ENCODE results near the gene CALCOCO1.
"Not testable (repeated sequence)": the region's sequence is repeated elsewhere in the genome, so short reads cannot be mapped to it uniquely, and the experiment has no call there.

The CALCOCO1 gene

DNA sequence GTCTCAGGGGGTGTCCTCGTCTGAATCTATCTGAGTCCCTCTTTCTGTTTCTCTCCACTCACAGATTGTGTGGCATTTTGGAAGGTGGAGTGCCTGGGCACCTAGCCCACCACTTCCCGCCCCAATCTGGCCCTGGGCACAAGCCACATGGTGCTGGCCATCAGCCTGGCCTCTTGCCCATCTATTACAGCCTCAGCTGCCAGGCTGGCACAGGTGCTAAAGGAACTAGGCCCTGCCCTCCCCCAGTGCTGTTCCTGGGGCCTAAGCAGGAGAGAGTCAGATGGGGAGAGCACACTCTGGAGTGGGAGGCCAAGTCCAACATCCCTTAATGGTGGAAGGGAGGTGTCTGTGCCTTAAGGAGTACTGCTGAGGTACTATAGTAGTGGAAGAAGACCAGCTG, 8.3 kb upstream of the CALCOCO1 start:
- no peak for DNase-seq (ENCODE audit: extremely low read depth in 1 of 2, low read depth in 1 of 2)

DNA sequence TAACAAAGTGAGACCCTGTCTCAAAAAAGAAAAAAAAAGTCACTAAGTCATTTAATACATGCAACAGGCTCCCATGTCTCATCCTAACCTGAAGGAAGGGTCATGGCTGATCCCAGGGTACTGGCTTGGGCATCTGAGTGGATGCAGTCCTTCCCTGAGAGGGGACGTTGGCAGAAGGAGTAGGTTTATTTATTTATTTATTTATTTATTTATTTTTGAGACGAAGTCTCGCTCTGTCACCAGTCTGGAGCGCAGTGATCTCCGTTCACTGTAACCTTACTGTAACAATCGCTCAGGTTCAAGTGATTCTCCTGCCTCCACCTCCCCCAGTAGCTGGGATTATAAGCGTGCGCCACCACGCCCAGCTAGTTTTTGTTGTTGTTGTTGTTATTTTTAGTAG, 7.2 kb upstream of the CALCOCO1 start:
- DNase-seq (ENCODE audit: extremely low read depth in 1 of 2, low read depth in 1 of 2): no peak

DNA sequence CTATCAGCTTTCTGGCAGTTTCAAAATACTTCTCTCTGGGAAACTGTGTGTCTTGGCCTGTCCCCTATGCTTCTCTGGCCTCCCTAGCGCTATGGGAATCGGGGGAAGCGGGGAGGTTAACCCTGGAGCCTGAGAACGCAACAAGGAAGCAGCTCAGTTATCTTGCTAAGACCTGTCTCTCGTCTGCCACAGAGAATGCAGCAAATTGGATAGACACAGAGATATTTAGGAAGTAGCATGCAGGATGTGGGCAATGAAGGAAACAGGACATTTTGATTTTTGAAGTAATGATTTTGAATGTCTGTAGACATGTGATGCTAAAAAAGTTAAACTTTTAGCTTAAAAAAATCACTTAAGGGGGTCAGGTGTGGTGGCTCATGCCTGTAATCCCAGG, 6.6 kb upstream of the CALCOCO1 start:
- DNase-seq (ENCODE audit: extremely low read depth in 1 of 2, low read depth in 1 of 2): no peak

DNA sequence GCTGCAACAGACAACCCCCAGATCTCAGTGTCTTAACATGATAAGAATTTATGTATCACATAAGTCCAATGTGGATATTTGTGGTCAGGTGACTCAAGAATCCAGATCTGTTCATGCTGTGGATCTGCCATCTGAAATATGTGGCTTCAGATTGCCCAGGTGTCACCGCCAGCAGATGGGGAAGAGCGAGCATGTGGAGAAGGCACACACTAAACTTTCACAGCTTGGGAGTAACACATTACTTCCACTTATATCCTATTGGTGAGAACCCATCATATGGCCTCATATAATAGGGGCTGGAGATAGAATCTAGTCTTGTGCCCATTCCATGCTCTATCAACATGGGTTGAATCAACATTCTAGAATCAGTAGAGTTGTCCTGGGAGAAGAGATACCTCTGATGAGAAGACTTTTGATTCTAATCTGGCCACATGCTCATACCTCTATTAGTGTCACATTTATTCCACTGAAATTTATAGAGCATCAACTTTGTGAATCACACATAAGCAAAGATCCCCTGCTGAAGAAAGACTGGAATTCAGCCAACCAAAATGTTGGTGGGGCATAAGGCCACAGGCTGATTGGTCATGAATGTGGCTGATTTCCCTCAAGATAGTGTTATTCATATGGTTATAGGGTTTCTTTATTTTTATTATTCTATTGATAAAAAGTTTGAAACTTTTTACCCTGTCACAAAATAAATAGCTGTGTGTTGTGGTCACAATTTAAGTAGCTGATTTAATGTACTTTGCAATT, 6.0 kb upstream of the CALCOCO1 start:
- DNase-seq (ENCODE audit: extremely low read depth in 1 of 2, low read depth in 1 of 2): no peak

DNA sequence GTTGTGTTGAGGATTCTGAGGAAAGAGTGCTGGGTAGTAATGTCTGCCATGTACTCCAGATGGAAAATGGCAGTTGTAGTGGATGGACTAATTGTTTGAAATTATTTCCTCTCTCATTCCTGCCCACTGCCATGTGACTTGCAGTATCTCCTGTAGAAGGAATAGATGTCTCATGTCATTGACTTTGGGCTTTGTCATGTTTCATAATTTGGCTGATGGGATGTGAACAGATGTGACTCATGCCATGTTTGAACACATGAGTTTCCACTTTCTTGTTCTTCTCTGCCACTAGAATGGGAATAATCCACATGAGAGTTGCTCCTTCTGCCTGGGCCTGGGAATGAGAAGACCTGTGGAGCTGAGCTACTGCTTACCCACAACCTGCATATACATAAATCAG, 2.4 kb upstream of the CALCOCO1 start:
- DNase-seq (ENCODE audit: extremely low read depth in 1 of 2, low read depth in 1 of 2): no peak

DNA sequence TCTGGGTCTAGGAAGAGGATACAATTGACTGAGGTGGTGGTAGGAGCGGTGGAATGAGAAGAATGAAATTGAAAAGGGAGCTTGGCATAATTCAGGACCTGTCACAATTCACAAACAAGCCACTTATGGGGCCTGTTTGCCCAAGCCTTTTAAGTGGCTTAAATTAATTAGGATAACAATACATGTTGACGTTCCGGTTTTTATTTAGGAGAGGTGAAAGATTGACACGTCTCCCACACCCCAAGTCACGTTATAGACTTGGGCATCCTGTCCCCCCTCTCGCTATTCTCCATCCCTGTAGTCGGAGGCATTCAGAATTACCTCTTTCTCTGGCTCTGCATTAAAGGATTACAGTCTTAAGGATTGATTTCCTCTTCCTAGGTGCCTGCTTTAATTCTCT, 954 bp upstream of the CALCOCO1 start:
- DNase-seq (ENCODE audit: extremely low read depth in 1 of 2, low read depth in 1 of 2): no peak

DNA sequence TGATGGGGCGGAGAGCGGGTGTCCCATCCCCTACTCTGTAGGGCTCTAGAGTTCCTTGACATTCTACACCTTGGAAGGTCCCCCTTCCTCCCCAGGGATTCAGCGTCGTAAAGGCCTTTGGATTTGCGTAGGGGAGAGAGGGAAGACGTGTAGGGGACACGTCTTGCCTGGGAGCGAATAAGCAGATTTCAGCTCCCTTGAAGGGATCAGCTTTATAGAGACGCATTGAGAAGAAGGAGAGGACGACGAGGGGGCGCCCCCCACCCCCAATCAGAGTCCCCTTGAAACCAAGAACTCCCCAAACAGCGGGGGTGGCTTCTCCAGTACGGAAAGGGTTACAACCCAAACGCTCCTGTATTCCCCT, 324 bp downstream of the CALCOCO1 start:
- DNase-seq (ENCODE audit: extremely low read depth in 1 of 2, low read depth in 1 of 2): no peak

DNA sequence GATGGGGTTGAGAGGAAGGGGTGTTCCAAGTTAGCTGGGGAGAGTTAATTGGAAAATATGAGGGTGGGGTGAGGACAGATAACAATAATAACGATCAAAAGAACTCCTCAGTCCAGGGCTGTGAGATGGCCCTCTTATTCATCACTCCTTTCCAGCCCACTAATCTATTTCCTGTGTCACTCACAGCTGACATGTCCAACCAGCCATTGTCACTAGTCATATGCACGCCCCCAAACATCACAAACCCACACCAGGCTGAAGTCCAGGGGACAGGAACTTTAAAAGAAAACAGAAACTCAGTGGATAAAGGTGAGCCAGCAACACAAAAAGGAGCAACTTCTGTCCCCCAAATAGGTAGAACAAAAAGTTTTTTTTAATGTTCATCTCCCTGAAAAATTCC, 911 bp downstream of the CALCOCO1 start:
- no peak for DNase-seq (ENCODE audit: extremely low read depth in 1 of 2, low read depth in 1 of 2)

DNA sequence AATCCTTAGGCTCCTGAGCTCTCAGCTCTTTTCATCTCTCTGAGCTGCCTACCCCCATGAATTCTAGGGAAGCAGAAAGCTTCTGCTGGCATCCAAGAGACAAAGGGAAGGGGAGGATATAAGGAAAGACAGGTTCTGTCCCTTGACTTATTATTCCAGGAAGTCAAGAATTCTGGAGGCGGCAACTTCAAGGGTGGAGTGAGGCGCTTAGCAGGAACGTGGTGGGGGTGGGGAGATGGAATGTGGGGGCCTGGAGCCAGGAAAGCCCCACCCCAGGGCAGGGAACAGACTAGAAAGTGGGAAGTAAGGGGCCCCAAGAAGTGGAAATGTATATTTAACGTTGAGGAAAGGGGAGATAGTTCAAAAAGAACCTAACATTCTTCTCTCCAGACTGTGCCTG, 1.4 kb downstream of the CALCOCO1 start:
- DNase-seq (ENCODE audit: extremely low read depth in 1 of 2, low read depth in 1 of 2): no peak

DNA sequence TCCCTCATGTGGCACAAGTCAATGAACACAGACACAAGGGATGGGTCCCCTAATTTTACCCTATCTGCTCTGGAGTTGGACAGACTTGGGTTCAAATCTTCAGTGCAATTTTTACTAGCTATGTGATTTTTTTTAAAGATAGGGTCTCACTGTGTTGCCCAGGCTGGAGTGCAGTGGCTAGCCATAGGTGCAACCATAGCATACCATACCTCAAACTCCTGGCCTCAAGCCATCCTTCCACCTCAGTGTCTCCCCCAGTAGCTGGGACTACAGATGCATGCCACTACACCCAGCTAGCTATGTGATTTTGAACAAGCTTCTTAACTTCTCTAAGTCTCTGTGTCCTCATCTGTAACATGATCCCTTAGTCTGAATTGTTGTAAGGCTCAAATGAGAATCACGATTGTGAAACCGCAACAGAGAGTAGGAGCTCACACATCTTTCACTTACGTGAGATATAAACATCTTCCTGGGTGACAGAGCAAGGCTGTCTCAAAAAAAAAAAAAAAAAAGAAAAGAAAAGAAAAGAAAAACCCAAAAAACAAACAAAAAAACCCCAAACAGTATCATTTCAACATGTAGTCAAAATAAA, 4.7 kb downstream of the CALCOCO1 start:
- DNase-seq (ENCODE audit: extremely low read depth in 1 of 2, low read depth in 1 of 2): no peak

DNA sequence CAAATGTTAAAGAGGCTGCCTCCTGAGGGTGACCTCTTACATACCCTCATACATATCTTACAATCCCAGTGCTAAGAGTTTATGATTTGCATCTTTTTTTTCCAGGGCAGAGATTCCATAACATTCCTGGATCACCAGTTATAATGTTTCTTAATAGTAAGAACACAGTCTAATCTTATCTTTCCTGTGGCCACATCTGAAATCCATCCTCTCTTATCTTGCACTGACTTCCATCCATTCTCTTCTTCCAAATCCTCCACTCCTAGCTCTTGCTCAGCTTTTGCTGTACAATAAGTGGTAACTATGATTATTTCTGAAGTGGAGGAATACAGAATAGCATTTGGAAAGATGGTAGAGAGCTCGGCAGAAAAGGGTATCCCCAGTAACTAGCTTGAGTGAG, 6.3 kb downstream of the CALCOCO1 start:
- DNase-seq (ENCODE audit: extremely low read depth in 1 of 2, low read depth in 1 of 2): no peak

DNA sequence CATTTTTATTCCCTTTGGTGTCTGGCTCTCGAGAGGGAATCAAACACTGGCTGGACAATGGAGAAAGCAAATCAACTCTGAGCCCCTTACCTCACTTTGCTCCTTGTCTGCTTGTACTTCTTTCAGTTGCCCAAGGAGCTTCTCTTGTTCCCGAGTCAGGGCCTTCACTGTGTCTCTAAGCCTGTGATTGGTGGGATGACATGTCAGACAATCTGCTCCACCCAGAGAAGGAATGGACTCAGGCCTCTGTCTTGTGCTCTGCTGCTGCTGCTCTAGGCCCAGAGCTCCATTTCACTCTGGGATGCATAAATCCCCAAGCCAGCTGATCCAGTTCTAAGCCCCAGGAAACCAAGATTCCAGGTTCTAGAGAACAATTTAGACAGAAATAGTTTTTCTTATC, 7.6 kb downstream of the CALCOCO1 start:
- DNase-seq (ENCODE audit: extremely low read depth in 1 of 2, low read depth in 1 of 2): no peak

DNA sequence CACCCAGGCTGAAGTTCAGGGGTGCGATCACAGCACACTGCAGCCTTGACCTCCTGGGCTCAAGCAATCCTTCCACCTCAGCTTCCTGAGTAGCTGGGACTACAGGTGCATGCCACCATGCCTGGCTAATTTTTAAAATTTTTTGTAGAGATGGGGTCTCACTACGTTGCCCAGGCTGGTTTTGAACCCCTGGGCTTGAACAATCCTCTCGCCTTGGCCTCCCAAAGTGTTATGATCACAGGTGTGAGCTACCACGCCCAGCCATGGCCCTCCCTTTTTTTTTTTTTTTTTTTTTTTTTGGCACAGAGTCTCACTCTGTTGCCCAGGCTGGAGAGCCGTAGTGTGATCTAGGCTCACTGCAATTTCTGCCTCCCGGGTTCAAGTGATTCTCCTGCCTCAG, 8.7 kb downstream of the CALCOCO1 start:
- DNase-seq (ENCODE audit: extremely low read depth in 1 of 2, low read depth in 1 of 2): not testable (repeated sequence)

DNA sequence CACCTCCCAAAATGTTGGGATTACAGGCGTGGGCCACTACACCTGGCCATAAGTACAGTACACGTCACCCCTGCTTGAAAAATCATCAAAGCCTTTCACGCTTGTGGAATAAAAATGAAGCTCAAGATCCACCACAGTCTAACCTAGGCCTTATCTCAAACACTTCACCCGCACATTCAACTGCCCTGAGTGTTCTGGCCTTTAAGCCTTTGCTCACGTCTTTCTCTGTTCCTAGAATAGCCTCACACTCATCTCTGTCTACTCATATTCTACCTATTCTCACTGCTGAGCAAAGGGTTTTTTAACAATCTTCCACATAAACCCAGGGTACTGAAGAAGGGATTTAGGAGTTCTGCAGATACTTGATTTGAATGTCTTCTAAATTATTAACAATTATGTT, 9.9 kb downstream of the CALCOCO1 start:
- DNase-seq (ENCODE audit: extremely low read depth in 1 of 2, low read depth in 1 of 2): no peak

DNA sequence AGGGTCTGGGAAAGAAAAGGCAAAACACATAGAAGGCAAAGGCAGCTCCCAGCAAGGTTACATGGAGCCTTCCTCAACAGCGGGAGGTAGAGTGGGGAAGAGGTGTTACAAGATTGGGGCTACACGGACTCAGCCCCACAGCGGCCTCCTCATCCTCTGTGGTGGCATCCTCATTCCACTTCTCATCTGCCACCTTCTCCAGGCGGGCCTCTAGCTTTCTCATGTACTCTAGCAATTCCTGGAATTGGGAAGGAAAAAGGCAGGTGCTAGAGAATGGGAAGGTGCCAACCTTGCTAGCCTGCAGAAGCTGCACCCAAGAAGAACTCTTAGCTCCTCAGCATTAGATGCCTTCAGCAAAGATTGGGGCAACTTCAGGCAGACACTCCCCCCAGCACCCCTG, 13.2 kb downstream of the CALCOCO1 start:
- DNase-seq (ENCODE audit: extremely low read depth in 1 of 2, low read depth in 1 of 2): no peak

DNA sequence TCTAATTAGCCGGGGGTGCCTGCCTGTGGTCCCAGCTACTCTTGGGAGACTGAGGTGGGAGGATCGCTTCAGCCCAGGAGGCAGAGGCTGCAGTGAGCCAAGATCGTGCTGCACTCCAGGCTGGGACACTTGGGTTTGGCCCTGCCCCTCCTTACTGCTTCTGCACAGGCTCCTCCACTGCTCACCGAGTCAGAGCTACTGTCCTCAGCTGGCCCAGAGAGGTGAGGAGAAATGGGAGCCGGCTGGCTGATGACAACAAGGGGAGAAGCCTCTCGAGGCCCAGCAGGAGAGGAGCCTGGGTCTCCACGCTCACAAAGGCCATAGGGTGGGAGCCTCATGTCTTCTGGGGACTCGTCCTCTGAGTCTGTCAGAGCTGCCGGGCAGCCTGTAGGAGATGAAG, 13.7 kb downstream of the CALCOCO1 start:
- no peak for DNase-seq (ENCODE audit: extremely low read depth in 1 of 2, low read depth in 1 of 2)

DNA sequence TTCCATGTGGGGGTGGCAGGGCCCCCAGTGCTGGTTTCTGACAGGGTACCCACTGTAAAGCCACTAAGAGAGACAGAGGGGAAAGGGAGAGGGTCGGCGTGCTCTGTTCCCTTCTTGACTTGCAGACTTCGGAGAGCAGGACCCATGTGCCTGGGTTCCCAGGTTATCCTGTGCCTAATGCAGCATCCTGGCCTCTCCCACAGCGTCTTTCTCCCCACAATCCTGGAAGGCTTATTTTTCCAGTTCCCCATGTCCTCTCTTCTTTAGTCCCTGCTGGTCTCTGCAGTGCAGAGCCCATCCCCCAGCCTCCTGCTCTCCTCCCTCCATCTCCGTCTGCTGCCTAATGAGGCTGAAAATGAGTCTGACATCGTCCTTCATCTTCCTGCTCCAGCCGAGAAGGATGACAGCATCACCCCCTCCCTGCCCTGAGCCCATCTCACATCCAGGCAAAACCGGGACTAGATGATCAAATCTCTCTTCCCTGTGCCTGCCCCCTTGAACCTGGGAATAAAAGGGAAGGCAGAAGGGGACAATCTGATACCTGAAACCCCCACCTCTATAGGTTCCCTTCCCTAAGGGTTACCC, 15.1 kb downstream of the CALCOCO1 start:
- no peak for DNase-seq (ENCODE audit: extremely low read depth in 1 of 2, low read depth in 1 of 2)

DNA sequence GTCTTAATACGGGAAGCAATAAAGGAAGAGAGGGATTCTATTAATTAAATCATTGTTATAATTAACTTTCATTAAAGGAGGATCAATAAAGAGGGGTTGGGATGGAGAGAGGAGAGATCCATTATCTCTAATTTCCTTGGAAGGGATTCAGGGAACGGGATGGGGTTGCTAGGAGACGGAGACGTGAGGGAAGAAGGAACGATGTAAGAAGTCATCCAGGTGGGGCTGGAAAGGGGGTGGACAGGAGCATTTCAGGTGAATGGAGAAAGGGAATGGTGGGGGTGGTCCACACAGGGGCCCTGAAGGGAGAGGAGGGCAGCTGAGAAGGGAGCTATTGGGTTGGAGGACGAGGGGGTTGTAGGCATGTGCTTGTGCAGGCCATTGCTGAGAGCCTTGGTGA, 17.2 kb downstream of the CALCOCO1 start:
- DNase-seq (ENCODE audit: extremely low read depth in 1 of 2, low read depth in 1 of 2): no peak

DNA sequence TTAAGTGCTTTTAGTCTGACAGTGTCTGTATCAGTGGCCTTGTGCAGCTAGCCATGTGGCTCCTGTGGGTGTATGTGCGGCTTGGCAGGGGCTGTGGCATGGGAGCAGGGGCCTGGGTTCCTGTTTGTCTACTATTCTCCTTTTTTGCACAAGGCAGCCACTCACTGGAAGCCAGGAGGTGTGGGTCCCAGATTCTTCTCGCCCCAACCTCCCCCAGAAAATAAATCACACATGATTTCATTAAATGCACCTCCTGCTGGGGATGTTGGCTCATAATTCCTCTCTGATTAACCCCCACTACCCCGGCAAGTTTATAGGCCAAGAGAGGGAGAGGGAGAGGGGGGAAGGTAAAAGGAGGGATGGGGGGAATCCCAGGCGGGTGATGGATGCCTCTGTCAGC, 17.6 kb downstream of the CALCOCO1 start:
- no peak for DNase-seq (ENCODE audit: extremely low read depth in 1 of 2, low read depth in 1 of 2)

DNA sequence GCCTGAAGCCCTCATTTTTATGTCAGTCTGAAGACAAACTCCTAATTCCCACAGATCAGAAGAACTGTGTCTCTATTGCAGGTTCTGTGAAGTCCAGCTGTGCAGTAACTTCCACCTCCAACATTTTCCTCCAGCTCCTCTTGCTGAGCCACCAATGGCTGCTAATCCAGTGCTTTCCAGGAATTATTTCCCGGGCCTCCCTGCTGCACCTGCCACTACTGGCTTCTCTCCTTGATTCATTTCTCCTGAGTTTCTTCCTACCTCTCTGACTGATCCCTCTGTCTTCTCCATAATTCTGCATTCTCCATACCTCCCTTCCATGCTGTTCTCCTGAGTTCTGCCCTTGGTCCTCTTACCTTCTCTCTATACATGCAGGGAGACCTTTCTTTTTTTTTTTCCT, 21.2 kb downstream of the CALCOCO1 start:
- no peak for DNase-seq (ENCODE audit: extremely low read depth in 1 of 2, low read depth in 1 of 2)

DNA sequence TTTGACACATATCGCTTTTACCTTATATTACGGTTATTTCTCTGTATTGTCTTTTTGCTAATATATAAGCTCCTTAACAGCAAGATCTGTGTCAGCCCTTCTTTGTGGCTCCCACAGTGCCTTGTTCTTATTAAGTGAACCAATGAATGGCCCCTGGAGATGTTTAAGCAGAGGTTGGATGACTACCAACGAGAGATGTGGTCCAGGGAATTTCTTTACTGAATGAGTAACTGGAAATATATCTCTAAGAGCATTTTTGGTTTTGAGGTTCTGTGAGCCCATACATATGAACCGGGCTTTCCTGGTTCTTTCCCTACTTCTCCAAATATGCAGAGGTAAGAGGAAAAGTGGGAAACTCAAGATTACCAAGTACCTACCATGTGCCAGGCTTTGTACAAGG, 23.5 kb downstream of the CALCOCO1 start:
- DNase-seq (ENCODE audit: extremely low read depth in 1 of 2, low read depth in 1 of 2): no peak

DNA sequence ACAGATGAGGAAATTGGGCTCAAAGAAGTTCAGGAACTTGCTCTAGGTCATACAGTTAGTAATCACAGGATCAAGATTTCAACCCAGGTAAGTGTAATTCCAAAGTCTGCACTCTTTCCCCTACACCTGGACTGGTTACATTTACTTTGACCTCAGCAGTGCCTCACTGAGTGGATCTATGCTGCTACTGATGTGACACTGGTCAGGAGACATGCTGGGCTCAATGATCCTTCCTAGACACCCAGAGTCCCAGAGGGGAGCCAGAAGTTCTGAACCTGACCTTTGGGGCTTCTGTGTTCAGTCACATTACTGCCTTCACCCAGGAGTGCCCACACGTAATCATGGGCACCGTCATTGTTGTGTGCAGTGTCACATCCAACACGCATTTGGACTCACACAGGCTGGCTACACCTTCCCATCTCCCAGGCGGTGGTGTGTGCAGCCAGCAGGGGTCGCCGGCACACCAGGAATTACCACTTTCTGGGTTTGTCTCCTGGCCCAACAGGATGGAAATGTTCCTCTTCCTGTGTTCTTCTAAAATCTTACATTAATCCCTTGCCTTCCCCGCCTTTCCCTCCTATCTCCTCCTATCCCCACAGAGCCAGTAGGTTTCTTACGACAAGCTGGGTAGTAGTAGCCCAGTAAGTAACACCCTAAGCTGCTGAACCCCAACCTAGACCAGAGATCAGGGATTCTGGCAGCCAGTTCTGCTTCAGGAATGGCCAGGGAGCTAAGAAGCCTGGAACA, 25.6 kb downstream of the CALCOCO1 start:
- peak; percentile 44 to 59 for DNase-seq (ENCODE audit: extremely low read depth in 1 of 2, low read depth in 1 of 2)

Data from activated CD8-positive, alpha-beta memory T cell treated with anti-CD3 and anti-CD28 coated beads for 1 hour (primary cell).